Measurements from ENCODE around the gene TEX38. TPM values are rescaled to one million over a fixed set of nuclear protein-coding genes. Genes with fewer than 3 reads are reported as not detected.
A peak's percentile ranks its signal among the peaks of the same experiment; 100 is the strongest.

TEX38 gene
- polyA plus RNA-seq, 3 donors from 2014 or later, result not detected

GRCh38 chr1:46665983-46666382 lies 5.7 kb upstream of the TEX38 start:
- no peak for DNase-seq
- H3K27ac Mint-ChIP-seq, result peak overlapping the region in 1 of 6 donors; percentile 37
- peaks cover 10 to 19% (median 10%) of the 10 kb centered on the region in 3 donors for H3K36me3 Mint-ChIP-seq
- peaks cover 17 to 18% of the 10 kb centered on the region in 2 donors for H3K4me1 Mint-ChIP-seq
- peak overlapping the region in 2 of 5 donors; percentile 30 to 83 for H3K4me3 Mint-ChIP-seq
- H3K9me3 Mint-ChIP-seq, result no peaks in the 10 kb centered on the region
- H3K27me3 Mint-ChIP-seq (ENCODE audit: low read depth in 3 of 3), result no peaks in the 10 kb centered on the region

- Mint-ChIP-seq H3K4me3 (peak within 1 kb of the TSS in 4 of 5 donors; percentile 78 to 83 (median 79)), H3K36me3 (peaks cover 10 to 15% (median 10%) of the 10 kb centered on the region in 3 donors), H3K4me1 (peaks cover 17 to 18% of the 10 kb centered on the region in 2 donors), H3K27ac (peak within 1 kb of the TSS; percentile 6 to 66 (median 38)), H3K9me3 (no peaks in the 10 kb centered on the region), H3K27me3 (ENCODE audit: low read depth in 3 of 3) (peaks cover 0 to 2% (median 0%) of the 10 kb centered on the region in 3 donors)
- DNase-seq, result peak; percentile 53 to 64 (median 63)
These were observed 3.6 kb upstream of the TEX38 start, which contains the start of gene ATPAF1 for GRCh38 chr1:46667782-46668760. Gene ATPAF1, minus strand, starts transcription at chr1:46668364. Its CDS starts 42 bp downstream, at chr1:46668322.

GRCh38 chr1:46670134-46670533 lies 1.5 kb upstream of the TEX38 start:
- DNase-seq, result no peak
- no peaks in the 10 kb centered on the region for H3K9me3 Mint-ChIP-seq
- H3K36me3 Mint-ChIP-seq, result no peaks in the 10 kb centered on the region
- no peak overlapping the region for H3K27ac Mint-ChIP-seq
- H3K4me1 Mint-ChIP-seq, result peaks cover 17 to 19% of the 10 kb centered on the region in 2 donors
- peaks cover 0 to 2% (median 0%) of the 10 kb centered on the region in 3 donors for H3K27me3 Mint-ChIP-seq (ENCODE audit: low read depth in 3 of 3)
- H3K4me3 Mint-ChIP-seq, result no peak overlapping the region

GRCh38 chr1:46672696-46673095 lies 1.0 kb downstream of the TEX38 start:
- no peaks in the 10 kb centered on the region for H3K9me3 Mint-ChIP-seq
- no peak for DNase-seq
- H3K4me1 Mint-ChIP-seq, result peaks cover 17 to 27% of the 10 kb centered on the region in 2 donors
- peaks cover 0 to 2% (median 0%) of the 10 kb centered on the region in 3 donors for H3K27me3 Mint-ChIP-seq (ENCODE audit: low read depth in 3 of 3)
- H3K36me3 Mint-ChIP-seq, result peaks cover 0 to 14% (median 1%) of the 10 kb centered on the region in 3 donors
- H3K27ac Mint-ChIP-seq, result no peak overlapping the region
- no peak overlapping the region for H3K4me3 Mint-ChIP-seq

GRCh38 chr1:46673749-46674182 lies 2.1 kb downstream of the TEX38 start:
- H3K27ac Mint-ChIP-seq, result no peak overlapping the region
- H3K4me3 Mint-ChIP-seq, result no peak overlapping the region
- H3K36me3 Mint-ChIP-seq, result peaks cover 0 to 23% (median 4%) of the 10 kb centered on the region in 3 donors

GRCh38 chr1:46675549-46676314 lies 4.1 kb downstream of the TEX38 start:
- H3K27ac Mint-ChIP-seq, result peak overlapping the region; percentile 80 to 95 (median 90)
- H3K36me3 Mint-ChIP-seq, result peaks cover 4 to 36% (median 16%) of the 10 kb centered on the region in 3 donors
- peaks cover 17 to 31% of the 10 kb centered on the region in 2 donors for H3K4me1 Mint-ChIP-seq
- H3K9me3 Mint-ChIP-seq, result no peaks in the 10 kb centered on the region
- peak in 2 of 3 donors; percentile 11 to 16 for DNase-seq
- H3K27me3 Mint-ChIP-seq (ENCODE audit: low read depth in 3 of 3), result peaks cover 0 to 2% (median 0%) of the 10 kb centered on the region in 3 donors
- H3K4me3 Mint-ChIP-seq, result peak overlapping the region; percentile 10 to 43 (median 30)

More at GRCh38 chr1:46673749-46674182, 2.1 kb downstream of the TEX38 start:
- Mint-ChIP-seq H3K9me3 (no peaks in the 10 kb centered on the region), H3K4me1 (peaks cover 17 to 31% of the 10 kb centered on the region in 2 donors), H3K27me3 (ENCODE audit: low read depth in 3 of 3) (peaks cover 0 to 2% (median 0%) of the 10 kb centered on the region in 3 donors)
- DNase-seq, result no peak

- no peak for DNase-seq
- Mint-ChIP-seq H3K4me1 (peaks cover 17 to 31% of the 10 kb centered on the region in 2 donors), H3K36me3 (peaks cover 8 to 42% (median 22%) of the 10 kb centered on the region in 3 donors), H3K27ac (peak overlapping the region; percentile 80 to 95 (median 90)), H3K9me3 (no peaks in the 10 kb centered on the region), H3K4me3 (peak overlapping the region in 2 of 5 donors; percentile 28 to 38), H3K27me3 (ENCODE audit: low read depth in 3 of 3) (peaks cover 0 to 2% (median 0%) of the 10 kb centered on the region in 3 donors)
These were observed 4.9 kb downstream of the TEX38 start for GRCh38 chr1:46676531-46676930.

GRCh38 chr1:46677339-46677738 lies 5.7 kb downstream of the TEX38 start:
- H3K4me1 Mint-ChIP-seq, result peaks cover 17 to 31% of the 10 kb centered on the region in 2 donors
- no peaks in the 10 kb centered on the region for H3K9me3 Mint-ChIP-seq
- H3K27ac Mint-ChIP-seq, result peak overlapping the region; percentile 51 to 95 (median 90)
- peaks cover 0 to 2% (median 0%) of the 10 kb centered on the region in 3 donors for H3K27me3 Mint-ChIP-seq (ENCODE audit: low read depth in 3 of 3)
- H3K36me3 Mint-ChIP-seq, result peaks cover 8 to 50% (median 30%) of the 10 kb centered on the region in 3 donors
- DNase-seq, result no peak
- H3K4me3 Mint-ChIP-seq, result no peak overlapping the region

- Mint-ChIP-seq H3K27ac (peak overlapping the region in 2 of 6 donors; percentile 19 to 31), H3K4me3 (no peak overlapping the region), H3K36me3 (peaks cover 12 to 74% (median 43%) of the 10 kb centered on the region in 3 donors), H3K9me3 (no peaks in the 10 kb centered on the region), H3K4me1 (peaks cover 17 to 31% of the 10 kb centered on the region in 2 donors), H3K27me3 (ENCODE audit: low read depth in 3 of 3) (no peaks in the 10 kb centered on the region)
- DNase-seq, result no peak
These were observed 8.3 kb downstream of the TEX38 start for GRCh38 chr1:46679789-46680573.

GRCh38 chr1:46681333-46682034 lies 9.8 kb downstream of the TEX38 start:
- Mint-ChIP-seq H3K36me3 (peaks cover 17 to 78% (median 55%) of the 10 kb centered on the region in 3 donors), H3K4me1 (peaks cover 3 to 16% of the 10 kb centered on the region in 2 donors), H3K27me3 (ENCODE audit: low read depth in 3 of 3) (no peaks in the 10 kb centered on the region), H3K4me3 (no peak overlapping the region), H3K27ac (peak overlapping the region in 1 of 6 donors; percentile 63), H3K9me3 (no peaks in the 10 kb centered on the region)
- DNase-seq, result no peak

- peaks cover 22 to 79% (median 61%) of the 10 kb centered on the region in 3 donors for H3K36me3 Mint-ChIP-seq
- H3K27me3 Mint-ChIP-seq (ENCODE audit: low read depth in 3 of 3), result no peaks in the 10 kb centered on the region
- no peak for DNase-seq
- no peaks in the 10 kb centered on the region for H3K9me3 Mint-ChIP-seq
- H3K4me3 Mint-ChIP-seq, result no peak overlapping the region
- peak overlapping the region in 2 of 6 donors; percentile 6 to 35 for H3K27ac Mint-ChIP-seq
- peaks cover 0 to 11% of the 10 kb centered on the region in 2 donors for H3K4me1 Mint-ChIP-seq
These were observed 10.4 kb downstream of the TEX38 start for GRCh38 chr1:46682064-46682463.

- Mint-ChIP-seq H3K27ac (no peak overlapping the region), H3K4me3 (no peak overlapping the region), H3K36me3 (peaks cover 29 to 88% (median 68%) of the 10 kb centered on the region in 3 donors), H3K4me1 (peaks cover 0 to 5% of the 10 kb centered on the region in 2 donors), H3K9me3 (no peaks in the 10 kb centered on the region), H3K27me3 (ENCODE audit: low read depth in 3 of 3) (no peaks in the 10 kb centered on the region)
- DNase-seq, result no peak
These were observed 13.0 kb downstream of the TEX38 start for GRCh38 chr1:46684670-46685069.

Data from immature natural killer cell (primary cell).